Stimulated activated memory B cell treated with anti-CD40 and anti-IgM and Interleukin-4, amounts not matched to agents 10 μg/mL and 1 μg/mL and 100 μg/mL, for 72 hours (primary cell): Measurements from ENCODE around the gene SLC25A10.
"Not testable (repeated sequence)": the region's sequence is repeated elsewhere in the genome, so short reads cannot be mapped to it uniquely, and the experiment has no call there.

Experiments used
- ATAC-seq: fragments of 150-1000 bp; cut with Tn5 transposase; 2 replicates; pipeline ENCODE4 v1.10.0; 2021
- H3K27ac Mint-ChIP-seq: one replicate; pipeline ENCODE4 v1.8.0; 2022; ENCODE audit warnings: mild to moderate bottlenecking, mixed read lengths
- H3K27me3 Mint-ChIP-seq: one replicate; pipeline ENCODE4 v1.8.0; 2022; ENCODE audit warnings: mixed read lengths
- H3K36me3 Mint-ChIP-seq: one replicate; pipeline ENCODE4 v1.8.0; 2022; ENCODE audit warnings: mixed read lengths
- H3K4me1 Mint-ChIP-seq: one replicate; pipeline ENCODE4 v1.8.0; 2022; ENCODE audit warnings: mixed read lengths
- H3K4me3 Mint-ChIP-seq: one replicate; pipeline ENCODE4 v1.8.0; 2022; ENCODE audit warnings: mild to moderate bottlenecking, moderate library complexity, mixed read lengths
- H3K9me3 Mint-ChIP-seq: one replicate; pipeline ENCODE4 v1.8.0; 2022; ENCODE audit warnings: mixed read lengths

Gene SLC25A10

DNA sequence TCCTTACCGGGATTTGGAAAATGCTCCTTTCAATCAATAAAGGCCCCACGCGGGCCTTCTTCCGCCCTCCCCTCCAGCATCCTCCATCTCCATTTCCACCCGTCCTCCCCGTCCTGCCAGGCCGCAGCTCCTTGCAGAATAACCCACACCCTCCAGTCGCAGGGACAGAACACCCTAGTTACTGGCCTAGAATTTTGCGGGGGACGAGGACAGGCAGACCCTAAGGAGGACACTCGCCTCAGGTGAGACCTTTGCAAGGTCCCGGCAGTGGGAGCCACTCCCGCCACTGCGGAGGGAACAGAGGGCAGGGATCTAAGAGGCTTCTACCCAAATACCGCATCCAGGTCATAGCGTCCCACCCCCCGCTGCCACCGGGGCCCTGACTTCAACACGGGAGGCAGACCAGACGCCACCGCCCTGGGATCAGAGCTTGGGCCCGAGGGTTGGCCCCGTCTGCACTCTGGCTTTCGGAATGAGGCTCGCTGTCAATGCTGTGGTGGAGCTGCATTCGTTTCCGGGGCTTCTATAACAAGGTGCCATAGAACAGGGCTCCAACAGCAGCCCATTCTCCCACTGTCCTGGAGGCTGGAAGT is 26.8 kb downstream of the SLC25A10 start:
- no peak for ATAC-seq
- no peaks in the 10 kb centered on the region for H3K9me3 Mint-ChIP-seq
- H3K27ac Mint-ChIP-seq, result no peak overlapping the region
- H3K4me3 Mint-ChIP-seq, result no peak overlapping the region
- no peaks in the 10 kb centered on the region for H3K36me3 Mint-ChIP-seq
- H3K4me1 Mint-ChIP-seq, result peaks cover 20% of the 10 kb centered on the region
- peaks cover 47% of the 10 kb centered on the region for H3K27me3 Mint-ChIP-seq

DNA sequence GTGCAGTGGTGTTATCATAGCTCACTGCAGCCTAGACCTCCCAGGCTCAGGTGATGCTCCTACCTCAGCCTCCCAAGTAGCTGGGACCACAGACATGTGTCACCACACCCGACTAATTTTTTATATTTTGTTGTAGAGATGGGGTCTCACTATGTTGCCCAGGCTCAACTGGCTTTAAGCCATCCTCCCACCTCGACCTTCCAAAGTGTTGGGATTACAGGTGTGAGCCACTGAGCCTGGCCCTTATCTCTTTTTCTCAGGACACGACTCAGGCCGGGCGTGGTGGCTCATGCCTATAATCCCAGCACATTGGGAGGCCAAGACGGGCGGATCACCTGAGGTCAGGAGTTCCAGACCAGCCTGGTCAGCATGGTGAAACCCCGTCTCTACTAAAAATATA is 27.5 kb downstream of the SLC25A10 start:
- not testable (repeated sequence) for H3K36me3 Mint-ChIP-seq, H3K27ac Mint-ChIP-seq, H3K9me3 Mint-ChIP-seq, H3K4me3 Mint-ChIP-seq, ATAC-seq
- Mint-ChIP-seq H3K27me3 (peaks cover 44% of the 10 kb centered on the region), H3K4me1 (peaks cover 17% of the 10 kb centered on the region)

DNA sequence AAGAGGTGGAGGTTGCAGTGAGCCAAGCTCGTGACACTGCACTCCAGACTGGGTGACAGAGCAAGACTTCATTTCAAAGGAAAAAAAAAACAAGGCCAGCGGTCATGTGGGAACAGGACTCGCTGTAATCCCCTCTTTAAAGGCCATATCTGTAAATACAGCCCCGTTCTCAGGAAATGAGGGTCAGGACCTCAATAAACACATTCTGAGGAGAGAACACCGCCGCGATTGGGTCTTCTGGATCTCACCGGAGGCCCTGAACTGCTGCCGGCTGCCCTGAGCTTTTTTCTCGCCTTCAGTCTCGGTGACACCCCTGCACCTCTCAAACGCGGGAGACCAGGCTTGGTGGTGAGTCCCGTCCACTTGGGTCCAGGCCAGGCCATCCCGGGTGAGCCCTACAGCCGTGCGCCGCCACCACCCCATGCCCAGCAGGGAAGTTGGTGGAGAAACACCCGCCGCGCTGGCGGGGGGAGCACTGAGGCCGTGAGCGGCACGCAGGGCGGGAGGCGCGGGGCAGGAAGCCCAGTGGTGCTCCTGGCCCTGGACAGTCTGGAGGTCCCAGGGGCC is 28.4 kb downstream of the SLC25A10 start:
- no peaks in the 10 kb centered on the region for H3K36me3 Mint-ChIP-seq
- peak; percentile 37 for ATAC-seq
- no peak overlapping the region for H3K4me3 Mint-ChIP-seq
- H3K27me3 Mint-ChIP-seq, result peaks cover 44% of the 10 kb centered on the region
- H3K4me1 Mint-ChIP-seq, result peaks cover 8% of the 10 kb centered on the region
- H3K9me3 Mint-ChIP-seq, result no peaks in the 10 kb centered on the region
- H3K27ac Mint-ChIP-seq, result no peak overlapping the region

DNA sequence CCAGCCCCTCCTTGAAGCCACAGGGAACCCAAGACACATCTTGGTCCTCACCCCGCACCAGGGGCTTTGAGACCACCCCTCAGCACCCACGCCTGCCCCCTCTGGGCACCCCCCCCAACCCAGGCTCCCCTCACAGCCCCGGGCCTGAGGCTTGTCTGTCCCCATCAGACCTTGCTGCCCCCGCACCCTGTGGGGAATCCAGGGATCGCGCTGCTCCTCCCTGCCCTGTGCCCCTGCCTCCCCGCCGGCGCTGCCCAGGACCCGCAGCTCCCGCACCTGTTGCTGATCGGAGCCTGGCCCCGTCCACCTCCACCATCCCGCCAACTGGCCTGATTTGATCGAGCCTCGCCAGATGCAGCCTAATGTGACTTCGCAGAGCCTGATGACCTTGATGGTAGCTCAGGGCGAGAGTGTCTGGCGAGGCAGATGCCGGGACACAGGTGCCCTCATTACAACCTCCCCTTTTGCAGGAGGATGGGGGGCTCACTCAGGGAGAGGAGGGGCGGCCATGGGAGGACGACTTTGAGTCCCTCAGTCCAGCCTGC is 29.0 kb downstream of the SLC25A10 start:
- H3K4me3 Mint-ChIP-seq, result no peak overlapping the region
- ATAC-seq, result peak; percentile 64
- no peak overlapping the region for H3K27ac Mint-ChIP-seq
- H3K27me3 Mint-ChIP-seq, result peaks cover 44% of the 10 kb centered on the region
- H3K4me1 Mint-ChIP-seq, result peaks cover 2% of the 10 kb centered on the region
- H3K9me3 Mint-ChIP-seq, result no peaks in the 10 kb centered on the region
- H3K36me3 Mint-ChIP-seq, result no peaks in the 10 kb centered on the region

DNA sequence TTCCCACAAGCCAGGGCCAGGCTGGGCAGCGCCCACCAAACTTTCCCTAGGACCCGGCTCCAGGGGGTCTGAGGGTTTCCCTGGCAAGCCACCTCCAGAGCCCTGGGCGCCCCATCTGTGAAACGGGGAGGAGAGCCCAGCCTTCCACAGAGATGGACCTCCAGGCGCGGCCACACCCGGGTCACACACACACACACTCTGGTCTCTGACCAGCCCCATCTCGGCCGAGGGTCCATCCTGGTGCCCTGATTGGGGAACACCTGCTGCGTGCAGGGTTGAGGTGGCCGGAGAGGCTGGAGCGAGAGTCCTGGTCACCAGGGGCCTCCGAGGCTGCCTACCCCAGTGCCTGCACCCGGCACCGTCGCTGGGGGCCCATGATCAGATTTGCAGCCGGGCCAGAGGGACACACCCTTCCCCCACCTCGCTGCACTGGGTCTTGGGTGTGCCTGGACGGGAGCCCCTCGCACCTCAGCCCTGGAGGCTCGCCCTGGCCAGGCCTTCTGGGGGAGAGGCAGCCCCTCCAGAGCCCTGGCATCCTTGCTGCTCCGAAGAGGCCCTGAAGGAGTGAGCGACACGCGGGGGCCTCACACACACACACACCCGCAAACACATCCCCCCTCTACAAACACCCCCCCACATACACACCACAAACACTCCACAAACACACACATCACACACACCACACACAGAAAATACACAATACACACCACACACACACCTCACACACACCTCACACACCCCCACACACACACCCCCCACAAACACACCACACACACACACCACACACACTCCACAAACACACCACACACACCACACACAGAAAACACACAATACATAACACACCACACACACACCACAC is 29.7 kb downstream of the SLC25A10 start:
- peak; percentile 24 for ATAC-seq
- Mint-ChIP-seq H3K9me3 (no peaks in the 10 kb centered on the region), H3K36me3 (no peaks in the 10 kb centered on the region), H3K27me3 (peaks cover 44% of the 10 kb centered on the region), H3K27ac (no peak overlapping the region), H3K4me3 (no peak overlapping the region), H3K4me1 (no peaks in the 10 kb centered on the region)
